Uterus (tissue), 4 donors: ENCODE results near the gene FOXP2. TPM values are rescaled to one million over a fixed set of nuclear protein-coding genes. Genes with fewer than 3 reads are reported as not detected.

Experiments
- DNase-seq, 2 donors: peaks; one replicate each; pipeline ENCODE4 v3.0.0-alpha.2; 2019 to 2020
- H3K27ac ChIP-seq, 2 donors: fragments of 200-600 bp; sonication (generic); 1 replicate in 1 of 2; 2 replicates in 1 of 2; pipeline ENCODE4 v1.5.1; 2016 to 2018
- H3K27me3 ChIP-seq, 2 donors: fragments of 200-600 bp; sonication (generic); one replicate each; pipeline ENCODE4 v1.5.1; 2018 to 2019; ENCODE audit warnings: control low read depth in 1 of 2
- H3K36me3 ChIP-seq, 2 donors: fragments of 200-600 bp; sonication (generic); one replicate each; pipeline ENCODE4 v1.5.1; 2019; ENCODE audit warnings: control low read depth in 1 of 2
- H3K4me1 ChIP-seq, 2 donors: fragments of 200-600 bp; sonication (generic); one replicate each; pipeline ENCODE4 v1.5.1; 2018 to 2019; ENCODE audit warnings: control low read depth in 1 of 2
- H3K4me3 ChIP-seq, 2 donors: fragments of 200-600 bp; sonication (generic); 1 replicate in 1 of 2; 2 replicates in 1 of 2; pipeline ENCODE4 v1.5.1; 2018 to 2019; ENCODE audit warnings: mild to moderate bottlenecking in 1 of 2
- H3K9me3 ChIP-seq, 2 donors: fragments of 200-600 bp; sonication (generic); one replicate each; pipeline ENCODE4 v1.5.1; 2019; ENCODE audit warnings: control low read depth in 1 of 2
- POLR2A ChIP-seq, 2 donors: fragments of 450-650 bp; IDR thresholded peaks; one replicate each; pipeline ENCODE4 v1.6.1; 2016; ENCODE audit warnings: antibody characterized with exemption in 2 of 2, mild to moderate bottlenecking in 1 of 2, moderate library complexity in 1 of 2
- intact Hi-C: fragments of 100-400 bp; cut with DNase I; formaldehyde crosslinking; loops from one replicate; pipeline ENCODE4 v1.15.1; 2023; ENCODE audit warnings: low total_unique reads
- total RNA-seq, 4 donors: library from RNA; depleted of rRNA in 3 of 4; stranded (reverse); fragments of >200 nt in 3 of 4; gene quantifications; one replicate each; pipeline versions ENCODE4 v1.1.0 to v1.2.4, GENCODE V29; 2014 to 2023
- TF ChIP-seq, protein P1 (sequence below), 4 experiments: fragments of 200-600 bp in 2 of 4; fragments of 450-650 bp in 2 of 4; sonication (generic) in 2 of 4; IDR thresholded peaks; one replicate each; pipeline ENCODE4 v1.5.1; 2016 to 2019; ENCODE audit warnings: antibody characterized with exemption in 4 of 4, mild to moderate bottlenecking in 2 of 4, moderate library complexity in 1 of 4
- donor health status: DM: yes; HTN: yes; CAD: no.

Gene FOXP2
- total RNA-seq, 4 donors from 2014 or later: 17.6 to 59.3 (median 24.9) TPM

GRCh38 chr7:114660753-114661152 lies 246.1 kb downstream of the FOXP2 start:
- no peak overlapping the region for H3K27ac ChIP-seq
- DNase-seq: no peak
- no peak overlapping the region for H3K4me3 ChIP-seq
- no peak for TF ChIP-seq POLR2A (IDR thresholded peaks at IDR 0.05)
- TF ChIP-seq, protein P1, sequence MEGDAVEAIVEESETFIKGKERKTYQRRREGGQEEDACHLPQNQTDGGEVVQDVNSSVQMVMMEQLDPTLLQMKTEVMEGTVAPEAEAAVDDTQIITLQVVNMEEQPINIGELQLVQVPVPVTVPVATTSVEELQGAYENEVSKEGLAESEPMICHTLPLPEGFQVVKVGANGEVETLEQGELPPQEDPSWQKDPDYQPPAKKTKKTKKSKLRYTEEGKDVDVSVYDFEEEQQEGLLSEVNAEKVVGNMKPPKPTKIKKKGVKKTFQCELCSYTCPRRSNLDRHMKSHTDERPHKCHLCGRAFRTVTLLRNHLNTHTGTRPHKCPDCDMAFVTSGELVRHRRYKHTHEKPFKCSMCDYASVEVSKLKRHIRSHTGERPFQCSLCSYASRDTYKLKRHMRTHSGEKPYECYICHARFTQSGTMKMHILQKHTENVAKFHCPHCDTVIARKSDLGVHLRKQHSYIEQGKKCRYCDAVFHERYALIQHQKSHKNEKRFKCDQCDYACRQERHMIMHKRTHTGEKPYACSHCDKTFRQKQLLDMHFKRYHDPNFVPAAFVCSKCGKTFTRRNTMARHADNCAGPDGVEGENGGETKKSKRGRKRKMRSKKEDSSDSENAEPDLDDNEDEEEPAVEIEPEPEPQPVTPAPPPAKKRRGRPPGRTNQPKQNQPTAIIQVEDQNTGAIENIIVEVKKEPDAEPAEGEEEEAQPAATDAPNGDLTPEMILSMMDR (IDR thresholded peaks at IDR 0.05): no peak
- intact Hi-C loops: no loop called here
- H3K4me1 ChIP-seq: no peaks in the 10 kb centered on the region
- H3K27me3 ChIP-seq: no peaks in the 10 kb centered on the region
- no peaks in the 10 kb centered on the region for H3K9me3 ChIP-seq
- H3K36me3 ChIP-seq: no peaks in the 10 kb centered on the region

DNA sequence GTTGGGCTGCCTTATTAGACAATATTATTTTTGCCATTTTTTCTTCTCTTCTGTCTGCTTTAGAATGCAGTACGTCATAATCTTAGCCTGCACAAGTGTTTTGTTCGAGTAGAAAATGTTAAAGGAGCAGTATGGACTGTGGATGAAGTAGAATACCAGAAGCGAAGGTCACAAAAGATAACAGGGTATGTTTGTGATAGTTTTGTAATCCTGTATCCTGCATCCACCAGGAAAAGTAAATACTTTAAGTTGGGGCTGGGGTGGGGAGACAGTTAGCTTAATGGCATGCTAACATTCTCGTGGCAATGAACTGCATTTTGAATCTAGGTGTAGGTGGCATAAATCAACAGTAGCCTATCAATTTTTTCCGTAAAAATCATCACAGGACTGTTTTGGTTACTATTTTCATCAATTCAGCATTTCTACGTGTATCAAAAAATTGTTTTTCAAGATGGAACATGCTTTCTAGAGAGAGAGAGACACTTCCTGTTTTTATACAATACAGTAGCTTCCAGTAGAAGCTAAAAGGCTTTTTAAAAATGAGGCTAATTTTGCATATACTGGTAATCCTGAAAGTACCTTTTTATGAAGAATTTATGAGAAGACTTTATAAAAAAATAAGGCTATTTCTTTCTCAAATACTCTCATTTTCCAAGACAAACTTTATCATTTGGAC lies 247.5 kb downstream of the FOXP2 start:
- no peak overlapping the region for H3K27ac ChIP-seq
- no peaks in the 10 kb centered on the region for H3K36me3 ChIP-seq
- H3K4me1 ChIP-seq: no peaks in the 10 kb centered on the region
- TF ChIP-seq, protein P1 (IDR thresholded peaks at IDR 0.05): no peak
- no peak for TF ChIP-seq POLR2A (IDR thresholded peaks at IDR 0.05)
- no peak for DNase-seq
- H3K4me3 ChIP-seq: no peak overlapping the region
- intact Hi-C loops: no loop called here
- H3K9me3 ChIP-seq: no peaks in the 10 kb centered on the region
- H3K27me3 ChIP-seq: no peaks in the 10 kb centered on the region

GRCh38 chr7:114663502-114663901 lies 248.9 kb downstream of the FOXP2 start:
- DNase-seq: no peak
- Histone ChIP-seq H3K36me3 (no peaks in the 10 kb centered on the region), H3K27me3 (no peaks in the 10 kb centered on the region), H3K4me1 (no peaks in the 10 kb centered on the region), H3K27ac (no peak overlapping the region), H3K4me3 (no peak overlapping the region), H3K9me3 (no peaks in the 10 kb centered on the region)
- no peak for TF ChIP-seq POLR2A (IDR thresholded peaks at IDR 0.05)
- TF ChIP-seq, protein P1 (IDR thresholded peaks at IDR 0.05): peak in 1 of 4 experiments; percentile 29
- intact Hi-C loops: no loop called here

GRCh38 chr7:114670676-114671075 lies 256.1 kb downstream of the FOXP2 start:
- no peaks in the 10 kb centered on the region for H3K9me3 ChIP-seq
- no peak overlapping the region for H3K4me3 ChIP-seq
- no peaks in the 10 kb centered on the region for H3K27me3 ChIP-seq
- no peaks in the 10 kb centered on the region for H3K36me3 ChIP-seq
- H3K27ac ChIP-seq: no peak overlapping the region
- H3K4me1 ChIP-seq: no peaks in the 10 kb centered on the region
- intact Hi-C loops: no loop called here
- no peak for DNase-seq
- TF ChIP-seq, protein P1 (IDR thresholded peaks at IDR 0.05): no peak
- no peak for TF ChIP-seq POLR2A (IDR thresholded peaks at IDR 0.05)

DNA sequence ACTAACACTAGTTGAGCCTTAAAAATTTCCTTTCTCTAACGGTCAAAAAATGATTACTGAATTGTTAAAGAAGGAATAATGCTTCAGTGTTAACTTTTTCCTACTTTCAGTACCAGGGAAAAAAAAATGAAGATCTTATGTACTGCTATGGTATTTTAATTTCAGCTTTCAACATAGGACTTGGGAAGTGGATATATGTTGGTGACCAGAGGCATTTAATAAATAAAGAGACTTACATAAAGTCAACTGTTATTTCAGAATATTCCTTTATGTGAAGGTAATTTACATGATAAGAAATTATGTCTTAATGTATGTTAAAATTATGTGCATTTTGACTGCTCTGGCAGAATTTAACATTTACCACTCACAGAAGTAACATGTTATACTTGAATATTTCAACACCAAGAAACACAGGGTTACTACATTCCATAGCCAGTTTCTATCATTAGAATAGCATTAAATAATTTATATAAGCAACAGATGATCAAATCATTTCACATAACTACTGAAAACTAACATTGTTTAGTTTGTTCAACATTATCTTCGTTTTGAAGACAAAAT lies 257.0 kb downstream of the FOXP2 start:
- Histone ChIP-seq H3K4me3 (no peak overlapping the region), H3K4me1 (no peaks in the 10 kb centered on the region), H3K9me3 (no peaks in the 10 kb centered on the region), H3K27ac (no peak overlapping the region), H3K36me3 (no peaks in the 10 kb centered on the region), H3K27me3 (no peaks in the 10 kb centered on the region)
- DNase-seq: no peak
- intact Hi-C loops: no loop called here
- TF ChIP-seq, protein P1 (IDR thresholded peaks at IDR 0.05): no peak
- TF ChIP-seq POLR2A (IDR thresholded peaks at IDR 0.05): no peak
